Measurements from ENCODE around the gene C1orf50.
"Not testable (repeated sequence)": the region's sequence is repeated elsewhere in the genome, so short reads cannot be mapped to it uniquely, and the experiment has no call there.

C1orf50 gene

DNA sequence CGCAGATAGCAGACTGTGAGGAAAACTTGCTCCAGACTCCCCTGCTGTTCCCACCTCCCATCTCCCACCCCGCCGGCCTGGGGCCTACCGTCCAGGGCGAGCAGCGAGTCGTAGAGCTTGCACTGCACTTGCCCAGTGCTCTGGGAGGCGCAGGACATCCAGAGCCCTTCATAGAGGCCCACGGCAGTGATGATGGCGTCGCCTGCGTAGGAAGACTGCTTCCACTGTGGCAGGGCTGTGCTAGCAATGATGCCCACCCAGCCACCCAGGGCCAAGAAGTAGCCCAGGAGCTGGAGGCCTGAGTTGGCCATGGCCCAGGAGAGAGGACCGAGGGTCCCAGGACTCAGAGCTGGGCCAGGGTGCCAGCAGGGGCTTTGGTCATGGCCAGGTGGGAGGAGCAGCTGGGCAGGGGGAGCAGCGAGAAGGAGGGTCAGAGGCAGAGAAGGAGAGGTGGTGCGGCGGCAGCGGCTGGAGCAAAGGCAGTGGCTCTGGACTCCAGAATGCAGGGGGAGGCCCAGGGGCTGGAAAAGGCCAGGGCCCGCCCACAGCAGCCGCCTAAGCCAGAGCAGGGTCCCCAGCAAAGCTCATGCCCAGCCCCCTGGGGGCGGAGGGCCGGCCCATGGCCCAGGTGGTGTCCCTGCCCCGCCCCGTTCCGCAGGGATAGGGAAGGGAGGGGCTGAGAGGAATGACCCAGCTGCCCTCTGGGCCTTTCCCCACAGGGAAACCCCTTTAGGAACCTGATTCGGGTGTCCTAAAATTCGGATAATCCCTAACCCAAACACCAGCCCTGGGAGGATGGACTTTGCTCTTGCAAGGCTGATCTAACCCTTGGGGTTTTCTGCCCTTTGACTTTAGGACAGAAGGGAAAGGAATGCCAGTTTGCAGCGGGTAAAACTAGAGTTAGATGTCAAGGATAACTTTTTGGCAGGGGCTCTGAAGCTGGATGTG, 27.0 kb upstream of the C1orf50 start, which contains the start of gene CLDN19:
Gene CLDN19, minus strand, starts transcription at position 484 of the 948 bp plus-strand sequence. Its CDS starts 173 bp downstream, at position 311.
- no peak for DNase-seq (ENCODE audit: low spot score)

DNA sequence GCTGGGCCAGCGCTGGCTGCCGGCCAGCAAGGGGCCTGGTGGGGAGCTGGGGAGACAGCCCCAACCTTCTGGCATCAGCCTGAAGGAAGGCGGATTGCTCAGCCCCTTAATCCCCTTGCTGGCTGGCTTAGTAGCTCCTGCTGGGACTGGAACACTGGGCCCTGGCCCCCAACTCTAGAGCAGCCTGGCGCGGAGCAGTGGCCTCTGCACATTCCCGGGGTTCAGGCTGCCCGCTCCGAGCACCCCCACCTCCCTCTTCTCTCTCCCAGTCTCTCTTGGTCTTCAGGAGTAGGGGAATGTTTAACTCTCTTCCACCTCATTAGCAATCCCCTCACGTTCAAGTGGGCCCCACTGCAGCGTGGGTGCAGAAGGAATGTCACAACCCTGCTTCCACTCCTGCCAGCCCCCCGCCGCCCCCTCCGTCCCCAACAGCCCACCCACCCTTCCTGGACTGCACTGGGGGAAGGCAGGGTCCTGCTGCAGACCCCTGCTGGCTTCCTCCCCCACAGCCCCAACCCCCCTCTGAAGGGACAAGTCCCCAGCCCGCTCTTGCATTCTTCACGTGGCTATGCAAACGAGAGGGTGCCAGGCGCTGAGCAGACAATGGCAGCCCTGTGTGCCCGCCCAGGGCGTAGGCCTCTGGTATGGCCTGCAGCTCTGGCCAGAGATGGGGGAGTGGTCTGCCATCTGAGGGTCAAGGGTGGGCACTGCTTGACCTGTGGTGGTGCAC, 26.0 kb upstream of the C1orf50 start:
- no peak for DNase-seq (ENCODE audit: low spot score)

DNA sequence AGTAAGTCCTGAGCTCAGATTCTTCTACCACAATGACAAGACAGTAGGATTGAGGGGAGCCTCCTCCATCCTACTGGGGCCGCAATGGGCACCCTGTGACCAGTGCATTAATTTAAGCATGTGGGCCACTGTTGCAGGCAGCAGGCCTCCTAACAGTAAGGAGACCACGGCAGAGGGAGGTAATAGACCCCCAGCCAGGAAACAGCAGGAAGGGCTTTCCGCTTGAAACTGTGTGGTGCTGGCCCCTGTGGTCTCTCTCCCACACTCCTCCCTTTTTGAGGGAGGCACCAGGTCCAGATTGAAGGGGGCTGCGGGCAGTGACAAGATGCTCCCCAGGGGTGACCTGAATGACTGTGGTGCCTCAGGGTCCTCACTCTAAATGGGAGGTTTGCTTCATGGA, 25.3 kb upstream of the C1orf50 start:
- no peak for DNase-seq (ENCODE audit: low spot score)

DNA sequence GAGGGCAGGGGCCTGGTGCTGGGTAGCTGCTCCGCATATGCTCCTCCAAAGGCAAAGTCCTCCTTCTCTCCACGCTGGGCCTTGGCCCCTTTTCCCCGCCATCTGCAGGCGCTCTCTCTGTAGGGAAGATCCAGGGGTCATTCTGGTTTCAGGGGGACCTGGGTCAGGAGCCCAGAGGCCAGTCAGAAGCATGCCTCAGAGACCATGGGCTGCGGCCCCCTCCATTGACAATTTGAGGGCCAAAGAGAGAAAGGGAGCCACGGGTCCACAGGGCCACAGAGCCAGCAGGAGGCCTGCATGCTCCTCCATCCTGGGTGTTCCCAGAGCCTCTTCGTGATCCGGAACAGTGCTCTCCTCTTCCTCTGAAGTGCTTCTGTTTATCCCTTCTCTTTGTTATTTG, 24.9 kb upstream of the C1orf50 start:
- no peak for DNase-seq (ENCODE audit: low spot score)

DNA sequence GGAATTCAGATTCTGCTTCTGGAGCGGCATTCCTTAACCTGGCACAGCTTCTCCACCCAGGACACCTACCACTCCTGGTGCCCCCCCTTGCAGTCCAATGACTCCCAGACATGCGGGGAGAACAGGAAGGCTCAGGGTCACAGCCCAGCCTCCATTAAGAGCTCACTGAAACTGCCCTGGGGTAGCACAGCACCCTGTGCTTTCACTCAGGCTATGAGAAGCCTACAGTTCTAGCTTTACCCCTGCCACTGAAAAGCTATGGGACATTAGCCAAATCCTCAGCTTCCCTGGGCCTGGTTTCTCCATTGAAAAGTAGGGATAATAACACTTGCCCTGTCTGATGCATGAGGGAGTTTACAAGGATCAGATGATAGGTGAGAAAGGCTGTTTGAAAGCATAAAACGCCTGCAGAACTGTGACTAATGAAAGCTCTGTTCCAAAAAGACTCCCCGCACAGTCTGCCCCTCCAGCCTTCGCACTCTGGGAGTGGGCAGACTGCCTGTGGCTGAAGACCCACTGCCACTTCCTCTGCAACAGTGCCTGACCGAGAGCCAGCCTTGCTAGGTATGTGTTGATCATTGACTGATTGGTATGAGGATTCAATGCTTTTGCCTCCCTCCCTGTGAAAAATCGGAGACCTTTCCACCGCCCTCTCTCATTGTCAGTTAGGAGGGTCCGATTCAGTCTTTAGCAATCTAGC, 24.3 kb upstream of the C1orf50 start:
- no peak for DNase-seq (ENCODE audit: low spot score)

DNA sequence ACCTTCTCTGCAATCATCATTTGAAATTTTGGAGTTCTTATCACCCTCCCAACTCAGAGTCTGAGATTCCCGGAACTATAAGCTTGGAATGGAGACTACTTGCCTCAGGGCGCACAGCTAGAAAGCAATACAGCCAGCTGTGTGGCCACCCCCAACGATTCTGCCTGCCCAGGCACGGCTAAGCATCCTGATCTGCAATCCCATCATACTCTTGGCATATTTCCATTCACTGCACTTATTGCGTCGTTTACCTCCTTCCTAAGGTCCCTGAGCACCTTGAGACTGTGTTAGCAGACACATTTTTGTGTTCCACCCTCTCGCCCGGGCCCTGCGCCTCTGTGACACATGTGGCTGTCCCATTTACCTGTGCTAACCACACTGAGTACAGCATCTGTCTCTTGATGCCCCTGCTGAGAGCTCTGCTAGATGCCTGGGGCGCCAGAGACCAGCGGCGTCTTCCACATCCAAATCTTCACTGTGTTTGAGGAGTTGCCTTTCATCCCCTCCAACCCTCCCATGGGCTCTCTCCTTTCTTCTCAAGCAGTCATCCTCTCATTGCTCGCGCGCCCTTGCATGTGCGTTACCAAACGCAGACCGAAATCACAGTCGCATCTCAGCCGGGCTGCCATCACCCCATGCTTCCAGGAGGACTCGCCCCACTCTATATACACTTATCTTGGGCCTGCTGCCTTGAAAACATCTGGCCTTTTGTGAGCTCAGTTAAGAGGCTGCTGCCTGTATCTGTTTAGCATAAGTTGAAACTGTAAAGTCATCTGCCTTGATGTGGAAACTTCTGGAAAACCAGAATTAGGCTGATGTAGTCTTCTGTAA, 23.5 kb upstream of the C1orf50 start:
- DNase-seq (ENCODE audit: low spot score), result no peak

DNA sequence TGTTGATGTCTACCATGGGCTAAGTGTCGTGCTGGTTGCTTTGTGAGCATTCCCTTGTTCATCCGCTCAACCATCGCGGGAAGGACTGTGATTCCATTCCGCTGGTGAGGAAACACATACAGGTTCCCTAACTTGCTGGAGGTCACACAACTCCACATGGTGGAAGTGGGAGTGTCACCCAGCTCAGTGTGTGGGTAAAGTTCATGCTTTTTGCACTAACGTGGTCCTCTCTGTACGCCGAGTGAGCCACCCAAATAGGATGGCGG, 23.0 kb upstream of the C1orf50 start:
- no peak for DNase-seq (ENCODE audit: low spot score)

DNA sequence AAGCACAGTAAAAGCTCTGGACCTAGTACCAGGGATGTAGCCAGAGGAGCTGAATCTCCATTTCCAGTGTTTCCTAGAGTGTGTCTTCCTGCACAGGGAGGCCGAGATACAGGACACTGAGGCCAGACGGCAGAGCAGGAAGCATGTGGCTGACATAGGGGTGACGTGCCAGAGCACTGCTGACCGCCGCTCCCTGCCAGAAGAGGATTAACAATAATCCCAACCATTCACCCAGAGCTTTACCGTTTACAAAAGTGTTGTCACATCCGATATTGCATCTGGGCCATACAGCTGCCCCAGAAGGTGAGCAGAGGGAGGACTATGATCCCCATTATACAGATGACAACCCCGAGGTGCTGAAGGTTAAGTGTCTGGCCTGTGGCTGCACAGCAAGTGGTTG, 21.2 kb upstream of the C1orf50 start:
- no peak for DNase-seq (ENCODE audit: low spot score)

DNA sequence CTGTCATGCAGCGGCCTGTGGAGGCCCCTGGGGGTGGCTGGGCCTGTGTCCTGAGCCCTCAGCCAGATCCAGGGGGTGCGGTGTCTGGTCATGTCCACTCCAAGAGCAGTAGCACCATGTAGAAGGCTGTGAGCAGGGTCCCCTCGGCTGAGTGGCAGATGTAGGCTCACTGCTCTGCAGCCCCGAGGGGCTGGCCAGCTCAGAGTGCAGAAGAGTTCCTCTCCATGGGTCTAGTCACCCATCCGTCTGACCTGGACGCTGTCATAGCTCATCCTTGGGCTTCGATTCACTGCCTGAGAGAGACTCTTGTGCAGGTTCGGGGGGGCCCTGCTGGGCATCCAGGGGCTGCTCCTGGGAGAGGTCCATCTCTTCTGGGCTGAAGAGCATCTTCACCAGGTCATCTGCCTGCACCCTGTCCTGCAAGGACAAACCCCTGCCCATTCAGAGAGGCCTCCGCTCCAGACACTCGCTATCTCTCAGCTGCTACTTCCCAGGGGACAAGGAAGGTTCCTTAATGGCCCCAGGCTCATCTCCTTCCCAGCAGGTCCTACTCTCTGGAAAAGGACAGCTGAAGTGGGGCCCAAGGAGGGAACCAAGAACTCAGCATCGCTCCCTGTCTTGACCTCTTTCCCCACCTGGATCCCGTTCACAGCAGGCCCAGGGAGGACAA, 20.5 kb upstream of the C1orf50 start:
- DNase-seq (ENCODE audit: low spot score), result no peak

DNA sequence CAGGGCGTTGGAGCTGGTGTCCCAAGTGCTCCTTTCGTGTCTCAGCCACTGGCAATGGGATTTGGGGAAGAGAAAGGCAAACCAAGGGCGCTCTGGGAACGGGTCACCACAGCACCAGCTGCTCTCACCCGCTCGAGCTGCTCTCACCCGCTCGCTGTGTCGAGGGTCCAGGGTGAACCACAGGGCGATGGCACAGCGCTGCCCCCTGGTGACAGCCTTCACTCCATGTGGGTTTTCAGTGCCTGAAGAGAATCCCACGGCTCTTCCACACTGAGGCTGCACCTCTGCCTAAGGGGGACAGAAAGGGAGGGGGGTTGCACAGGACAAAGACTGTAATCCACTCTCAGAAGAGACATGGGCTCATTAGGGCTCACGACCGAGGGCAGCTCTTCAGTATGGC, 19.9 kb upstream of the C1orf50 start:
- DNase-seq (ENCODE audit: low spot score), result peak; percentile 32

DNA sequence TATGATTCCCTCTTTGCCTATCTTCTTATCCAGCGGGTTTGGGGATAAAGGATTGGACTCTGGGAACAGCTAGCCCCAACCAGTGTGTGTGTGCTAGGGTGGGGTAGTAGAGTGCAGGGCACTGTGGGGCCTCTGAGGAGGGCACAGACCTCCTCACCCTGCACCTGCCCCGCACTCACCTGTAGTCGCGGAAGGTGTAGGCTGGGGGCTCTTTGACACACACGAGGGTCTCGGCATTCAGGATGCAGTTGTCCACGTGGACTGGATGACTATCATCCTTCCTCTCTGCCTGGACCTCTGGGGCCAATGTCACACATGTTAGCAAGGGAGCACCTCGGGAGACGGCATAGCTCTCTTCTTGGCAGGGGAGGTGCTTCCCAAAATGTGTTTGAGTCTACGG, 19.0 kb upstream of the C1orf50 start:
- no peak for DNase-seq (ENCODE audit: low spot score)

DNA sequence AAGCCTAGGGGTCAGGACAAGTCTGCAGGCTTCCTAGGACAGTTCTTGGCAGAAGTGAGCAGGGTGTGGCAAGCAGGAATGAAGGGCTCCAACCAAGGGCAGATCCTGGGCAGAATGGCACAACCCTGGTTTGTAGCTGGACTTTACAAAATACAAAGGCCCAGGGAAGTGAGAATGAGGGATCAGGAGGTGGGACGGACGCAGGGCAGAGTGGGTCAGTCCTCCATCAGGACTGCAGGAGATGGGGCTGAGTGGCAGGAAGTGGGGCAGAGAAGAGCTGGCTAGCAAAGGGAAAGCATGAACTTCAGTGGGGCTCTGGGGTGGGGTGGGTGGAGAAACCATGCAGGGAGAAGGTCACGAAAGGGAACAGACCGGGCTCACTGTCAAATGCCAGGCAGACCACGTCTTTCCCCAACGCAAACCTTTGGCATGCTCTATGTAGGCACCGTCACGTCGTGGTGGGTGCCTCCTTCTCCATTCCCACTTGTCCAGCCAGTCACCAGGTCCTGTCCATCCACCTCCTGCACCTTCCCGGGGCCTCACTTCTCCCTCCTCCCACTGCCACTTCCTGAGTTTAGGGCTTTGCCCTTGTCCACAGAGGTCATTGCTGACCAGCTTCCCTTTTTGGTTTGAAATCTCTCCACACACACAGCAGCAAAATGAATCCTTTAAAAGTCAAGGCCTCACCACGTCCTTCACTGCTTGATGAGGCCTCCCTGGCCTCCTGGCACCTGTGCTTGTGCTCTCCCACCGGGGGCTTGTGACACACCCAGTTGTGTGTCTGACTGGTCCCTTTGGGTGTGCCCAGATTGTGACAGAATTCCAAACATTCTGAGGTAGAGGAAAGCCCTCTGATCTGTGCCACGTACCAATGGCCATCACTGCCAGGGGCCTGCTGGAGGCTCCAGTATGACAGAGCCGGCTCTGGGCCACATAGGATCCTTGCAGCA, 18.3 kb upstream of the C1orf50 start:
- no peak for DNase-seq (ENCODE audit: low spot score)

DNA sequence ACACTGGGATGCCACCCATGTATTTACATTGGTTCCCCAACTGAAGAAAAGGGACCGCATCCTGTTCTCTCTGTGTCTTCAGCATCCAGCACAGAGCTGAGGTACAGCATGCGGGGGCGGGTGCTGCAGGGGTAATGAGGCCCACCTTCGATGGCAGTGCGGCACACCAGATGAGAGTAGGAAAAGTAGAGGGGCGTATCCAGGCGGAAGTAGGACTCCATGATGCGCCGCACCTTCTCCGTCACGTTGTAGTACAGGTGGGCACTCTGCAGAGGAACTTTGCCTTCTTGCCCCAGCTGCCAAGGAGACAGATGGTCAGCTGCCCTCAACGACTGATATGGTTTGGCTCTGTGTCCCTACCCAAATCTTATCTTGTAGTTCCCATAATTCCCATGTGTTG, 17.0 kb upstream of the C1orf50 start:
- DNase-seq (ENCODE audit: low spot score), result no peak

DNA sequence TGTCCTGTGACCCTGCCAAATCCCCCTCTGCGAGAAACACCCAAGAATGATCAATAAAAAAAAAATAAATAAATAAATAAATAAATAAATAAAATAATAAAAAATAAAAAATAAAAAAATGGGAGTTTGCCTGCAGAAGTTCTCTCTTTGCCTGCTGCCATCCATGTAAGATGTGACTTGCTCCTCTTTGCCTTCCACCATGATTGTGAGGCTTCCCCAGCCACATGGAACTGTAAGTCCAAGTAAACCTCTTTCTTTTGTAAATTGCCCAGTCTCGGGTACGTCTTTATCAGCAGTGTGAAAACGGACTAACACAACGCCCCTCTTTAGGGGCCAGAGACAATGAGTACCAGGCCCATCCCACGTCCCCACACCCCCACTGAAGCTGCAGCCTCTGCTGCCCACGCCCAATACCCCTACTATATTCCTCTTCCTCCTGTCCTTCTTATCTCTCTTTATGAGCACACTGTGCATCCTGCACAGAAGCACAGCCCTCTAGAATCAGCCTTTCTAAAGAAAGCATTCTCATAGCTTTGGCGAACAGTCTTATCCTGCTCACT, 15.5 kb upstream of the C1orf50 start:
- DNase-seq (ENCODE audit: low spot score), result not testable (repeated sequence)

DNA sequence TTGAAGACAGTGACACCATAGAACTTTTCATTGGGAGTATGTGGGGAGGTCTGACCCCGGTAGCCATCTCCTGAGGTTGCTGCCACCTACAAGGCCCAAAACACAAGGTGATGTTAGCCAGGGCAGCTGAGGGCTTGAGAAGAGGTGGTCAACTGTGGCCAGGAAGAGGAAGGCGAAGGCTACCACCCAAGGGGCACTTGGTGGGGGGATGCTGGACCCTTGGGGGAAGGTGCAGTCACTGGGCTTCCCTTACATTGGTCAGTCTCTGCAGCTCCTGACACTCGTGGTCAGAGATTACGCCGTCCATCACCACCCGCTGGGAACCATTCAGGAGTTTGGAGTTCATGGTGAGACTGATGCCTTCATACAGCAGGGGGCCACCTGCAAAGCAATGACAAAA, 14.8 kb upstream of the C1orf50 start:
- DNase-seq (ENCODE audit: low spot score), result no peak

DNA sequence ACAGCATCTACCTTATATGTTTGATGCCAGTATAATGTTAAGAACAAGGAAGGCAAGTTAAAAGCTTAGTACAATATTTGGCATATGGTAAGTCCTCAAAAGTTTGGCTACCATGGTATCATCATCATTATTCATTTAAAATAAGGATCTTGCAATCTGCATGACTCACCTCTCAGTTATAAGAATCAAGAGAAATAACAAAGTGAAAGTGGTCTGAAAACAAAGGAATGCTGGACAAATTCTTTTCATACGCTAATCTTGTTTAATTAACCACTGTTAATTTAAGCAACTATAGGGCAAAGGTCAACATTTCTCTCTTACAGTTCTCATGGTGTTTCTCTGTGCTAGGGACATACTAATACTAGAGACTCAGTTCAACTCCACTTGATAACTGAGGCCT, 14.0 kb upstream of the C1orf50 start:
- no peak for DNase-seq (ENCODE audit: low spot score)

DNA sequence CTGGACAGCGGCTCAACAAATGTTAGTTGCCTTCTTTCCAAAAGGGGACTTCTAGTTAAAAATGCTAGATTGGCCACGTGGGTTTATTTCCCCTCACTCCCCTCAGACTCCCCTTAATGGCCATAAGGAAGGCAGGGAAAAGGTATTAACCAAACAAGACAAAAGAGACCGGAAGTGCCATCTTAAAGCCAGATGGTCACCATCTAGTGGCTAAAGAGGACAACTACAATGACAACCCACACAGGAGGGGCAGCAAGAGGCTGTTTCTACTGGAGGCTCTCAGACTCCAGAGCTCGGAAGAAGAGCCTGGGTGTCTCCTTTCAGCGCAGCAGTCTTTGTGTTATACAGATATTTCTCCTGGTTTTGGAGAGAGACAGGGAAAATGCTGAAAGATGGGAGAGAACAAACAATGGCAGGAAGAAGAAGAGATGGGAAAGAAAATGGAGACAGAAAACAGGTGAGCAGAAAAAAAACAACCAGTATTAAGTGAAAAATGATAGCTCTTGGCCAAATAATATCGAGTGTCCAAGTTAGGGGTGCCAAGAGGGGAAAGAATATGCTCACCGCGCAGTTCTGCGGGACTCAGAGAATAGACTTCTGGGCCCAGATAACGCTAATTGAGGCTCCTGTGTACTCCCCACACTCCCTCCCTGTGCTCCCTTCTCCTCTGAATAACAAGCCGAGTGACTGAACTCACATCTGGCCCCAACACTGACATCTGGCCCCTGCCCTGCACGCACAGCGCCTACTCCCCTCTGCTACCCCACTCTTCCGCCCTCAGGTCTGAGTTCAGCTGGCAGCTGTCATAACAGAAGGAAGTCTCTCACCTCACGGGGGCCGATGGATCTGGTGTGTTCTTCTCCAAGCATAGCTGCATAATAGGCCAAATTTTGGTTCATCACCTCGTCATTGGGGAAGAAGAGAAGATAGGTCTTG, 9.8 kb upstream of the C1orf50 start:
- peak; percentile 24 for DNase-seq (ENCODE audit: low spot score)

DNA sequence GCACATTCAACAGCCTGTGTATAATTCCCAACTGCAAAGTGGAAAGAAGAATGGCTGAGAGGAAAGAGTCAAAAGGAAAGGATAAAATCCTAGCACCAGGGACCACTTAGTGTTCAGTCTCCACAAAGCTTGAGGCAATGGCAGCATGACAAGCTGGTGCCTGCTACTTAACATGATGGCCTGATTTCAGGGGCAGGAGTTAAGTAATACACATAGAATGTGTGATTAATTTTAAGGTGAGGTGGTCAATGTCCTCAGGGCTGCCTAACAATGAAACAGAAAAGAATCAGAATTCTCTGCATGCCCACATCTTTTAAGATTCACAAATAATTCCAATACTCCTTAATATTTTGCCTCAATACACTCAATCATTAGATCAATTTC, 9.2 kb upstream of the C1orf50 start:
- DNase-seq (ENCODE audit: low spot score), result no peak

DNA sequence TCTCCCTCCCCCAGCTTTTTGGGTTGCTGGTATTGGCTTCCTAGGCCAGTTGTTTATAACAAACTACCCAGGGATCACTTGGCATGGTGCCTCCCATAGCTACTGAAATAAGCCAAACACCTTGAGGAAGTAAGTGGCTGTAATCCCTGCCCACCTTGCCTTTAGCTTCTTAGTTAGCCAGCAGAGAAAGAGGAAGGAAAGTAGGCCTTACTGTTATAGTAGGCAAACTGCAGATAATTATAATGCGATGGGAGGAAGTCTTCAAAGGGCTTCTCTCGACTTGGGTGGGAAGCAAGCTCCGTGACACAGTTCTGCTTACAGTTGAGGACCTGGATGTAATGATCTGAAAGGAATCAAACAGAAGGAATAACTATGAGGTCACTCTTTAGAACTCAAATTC, 8.4 kb upstream of the C1orf50 start:
- DNase-seq (ENCODE audit: low spot score), result no peak

Measured in CD4-positive, alpha-beta T cell treated with Interleukin-2 at 100 ng/mL for 4 hours (primary cell).